Uterus (tissue), 4 donors: ENCODE data around the gene NXF3. TPM values are rescaled to one million over a fixed set of nuclear protein-coding genes. Genes with fewer than 3 reads are reported as not detected.
"Not testable (repeated sequence)": the region's sequence is repeated elsewhere in the genome, so short reads cannot be mapped to it uniquely, and the experiment has no call there.

Experiments
- DNase-seq, 2 donors: peaks; one replicate each; pipeline ENCODE4 v3.0.0-alpha.2; 2019 to 2020
- H3K27ac ChIP-seq, 2 donors: fragments of 200-600 bp; sonication (generic); 1 replicate in 1 of 2; 2 replicates in 1 of 2; pipeline ENCODE4 v1.5.1; 2016 to 2018
- H3K27me3 ChIP-seq, 2 donors: fragments of 200-600 bp; sonication (generic); one replicate each; pipeline ENCODE4 v1.5.1; 2018 to 2019; ENCODE audit warnings: control low read depth in 1 of 2
- H3K36me3 ChIP-seq, 2 donors: fragments of 200-600 bp; sonication (generic); one replicate each; pipeline ENCODE4 v1.5.1; 2019; ENCODE audit warnings: control low read depth in 1 of 2
- H3K4me1 ChIP-seq, 2 donors: fragments of 200-600 bp; sonication (generic); one replicate each; pipeline ENCODE4 v1.5.1; 2018 to 2019; ENCODE audit warnings: control low read depth in 1 of 2
- H3K4me3 ChIP-seq, 2 donors: fragments of 200-600 bp; sonication (generic); 1 replicate in 1 of 2; 2 replicates in 1 of 2; pipeline ENCODE4 v1.5.1; 2018 to 2019; ENCODE audit warnings: mild to moderate bottlenecking in 1 of 2
- H3K9me3 ChIP-seq, 2 donors: fragments of 200-600 bp; sonication (generic); one replicate each; pipeline ENCODE4 v1.5.1; 2019; ENCODE audit warnings: control low read depth in 1 of 2
- CTCF ChIP-seq, 4 experiments: fragments of 200-600 bp in 2 of 4; fragments of 450-650 bp in 2 of 4; sonication (generic) in 2 of 4; IDR thresholded peaks; one replicate each; pipeline ENCODE4 v1.5.1; 2016 to 2019; ENCODE audit warnings: antibody characterized with exemption in 4 of 4, mild to moderate bottlenecking in 2 of 4, moderate library complexity in 1 of 4
- POLR2A ChIP-seq, 2 donors: fragments of 450-650 bp; IDR thresholded peaks; one replicate each; pipeline ENCODE4 v1.6.1; 2016; ENCODE audit warnings: antibody characterized with exemption in 2 of 2, mild to moderate bottlenecking in 1 of 2, moderate library complexity in 1 of 2
- intact Hi-C: fragments of 100-400 bp; cut with DNase I; formaldehyde crosslinking; loops from one replicate; pipeline ENCODE4 v1.15.1; 2023; ENCODE audit warnings: low total_unique reads
- total RNA-seq, 4 donors: library from RNA; depleted of rRNA in 3 of 4; stranded (reverse); fragments of >200 nt in 3 of 4; gene quantifications; one replicate each; pipeline versions ENCODE4 v1.1.0 to v1.2.4, GENCODE V29; 2014 to 2023
- donor health status: DM: yes; HTN: yes; CAD: no.

Gene NXF3
- total RNA-seq, 4 donors from 2014 or later, result 0.35 to 0.67 TPM; not detected in 2

GRCh38 chrX:103107836-103108235 is 14.9 kb upstream of the NXF3 start:
- no peaks in the 10 kb centered on the region for H3K4me1 ChIP-seq

GRCh38 chrX:103107227-103107737 is 14.3 kb upstream of the NXF3 start:
- H3K36me3 ChIP-seq, intact Hi-C loops, H3K4me3 ChIP-seq, DNase-seq, H3K4me1 ChIP-seq, H3K27ac ChIP-seq, H3K9me3 ChIP-seq, H3K27me3 ChIP-seq: not testable (repeated sequence)

More at GRCh38 chrX:103107836-103108235, 14.9 kb upstream of the NXF3 start:
- Histone ChIP-seq H3K9me3 (no peaks in the 10 kb centered on the region), H3K36me3 (no peaks in the 10 kb centered on the region), H3K27me3 (no peaks in the 10 kb centered on the region), H3K4me3 (no peak overlapping the region), H3K27ac (no peak overlapping the region)
- intact Hi-C loops, result no loop called here
- TF ChIP-seq POLR2A (IDR thresholded peaks at IDR 0.05) (no peak), CTCF (IDR thresholded peaks at IDR 0.05) (no peak)
- no peak for DNase-seq

GRCh38 chrX:103104370-103104769 is 11.4 kb upstream of the NXF3 start:
- DNase-seq, H3K4me3 ChIP-seq, H3K4me1 ChIP-seq, H3K27me3 ChIP-seq, intact Hi-C loops, H3K9me3 ChIP-seq, H3K36me3 ChIP-seq, H3K27ac ChIP-seq: not testable (repeated sequence)

GRCh38 chrX:103103866-103104265 is 10.9 kb upstream of the NXF3 start:
- H3K4me1 ChIP-seq, DNase-seq, H3K27me3 ChIP-seq, H3K36me3 ChIP-seq, intact Hi-C loops, H3K4me3 ChIP-seq, H3K27ac ChIP-seq, H3K9me3 ChIP-seq: not testable (repeated sequence)

GRCh38 chrX:103101299-103102042 is 8.5 kb upstream of the NXF3 start:
- Histone ChIP-seq H3K36me3 (no peaks in the 10 kb centered on the region), H3K27me3 (no peaks in the 10 kb centered on the region), H3K4me3 (no peak overlapping the region), H3K27ac (no peak overlapping the region), H3K9me3 (no peaks in the 10 kb centered on the region), H3K4me1 (no peaks in the 10 kb centered on the region)
- intact Hi-C loops, result no loop called here
- no peak for TF ChIP-seq CTCF (IDR thresholded peaks at IDR 0.05)
- no peak for TF ChIP-seq POLR2A (IDR thresholded peaks at IDR 0.05)
- no peak for DNase-seq

GRCh38 chrX:103100484-103100883 is 7.5 kb upstream of the NXF3 start:
- H3K4me1 ChIP-seq, result no peaks in the 10 kb centered on the region
- no peaks in the 10 kb centered on the region for H3K36me3 ChIP-seq
- no peak overlapping the region for H3K4me3 ChIP-seq
- TF ChIP-seq CTCF (IDR thresholded peaks at IDR 0.05) (no peak), POLR2A (IDR thresholded peaks at IDR 0.05) (no peak)
- intact Hi-C loops, result no loop called here
- no peaks in the 10 kb centered on the region for H3K27me3 ChIP-seq
- H3K9me3 ChIP-seq, result no peaks in the 10 kb centered on the region
- no peak for DNase-seq
- no peak overlapping the region for H3K27ac ChIP-seq
